GM18505 (cell line): ENCODE measurements around the gene MED13.
"Not testable (repeated sequence)": the region's sequence is repeated elsewhere in the genome, so short reads cannot be mapped to it uniquely, and the experiment has no call there.

ENCODE experiments used
- ATAC-seq: cut with Tn5 transposase; IDR thresholded peaks from one replicate; pipeline ENCODE4 v1.9.1; 2021; ENCODE audit not compliant: unreplicated experiment
- POLR2A ChIP-seq: IDR thresholded peaks from 4 replicates; pipeline ENCODE4 v1.6.1; 2011; ENCODE audit warnings: borderline replicate concordance; ENCODE audit not compliant: insufficient read depth, insufficient read length; ENCODE audit errors: extremely low read depth

The MED13 gene

GRCh38 chr17:62030264-62030663 lies 34.8 kb downstream of the MED13 start:
- TF ChIP-seq POLR2A = no peak

DNA sequence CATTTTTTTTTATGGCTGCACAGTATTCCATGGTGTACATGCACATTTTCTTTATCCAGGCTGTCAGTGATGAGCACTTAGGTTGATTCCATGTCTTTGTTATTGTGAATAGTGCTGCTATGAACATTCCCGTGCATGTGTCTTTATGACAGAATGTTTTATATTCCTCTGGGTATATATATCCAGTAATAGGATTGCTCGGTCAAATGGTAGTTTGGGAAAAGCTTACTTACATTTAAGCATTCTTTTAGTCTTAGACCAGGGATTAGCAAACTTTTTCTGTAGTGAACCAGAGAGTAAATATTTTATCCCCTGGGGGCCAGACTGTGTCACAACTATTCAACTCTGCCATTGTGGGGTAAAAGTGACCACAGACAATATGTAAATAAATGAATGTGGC lies 40.2 kb downstream of the MED13 start:
- no peak for ATAC-seq
- TF ChIP-seq POLR2A = no peak

More at GRCh38 chr17:62030264-62030663, 34.8 kb downstream of the MED13 start:
- ATAC-seq = no peak

DNA sequence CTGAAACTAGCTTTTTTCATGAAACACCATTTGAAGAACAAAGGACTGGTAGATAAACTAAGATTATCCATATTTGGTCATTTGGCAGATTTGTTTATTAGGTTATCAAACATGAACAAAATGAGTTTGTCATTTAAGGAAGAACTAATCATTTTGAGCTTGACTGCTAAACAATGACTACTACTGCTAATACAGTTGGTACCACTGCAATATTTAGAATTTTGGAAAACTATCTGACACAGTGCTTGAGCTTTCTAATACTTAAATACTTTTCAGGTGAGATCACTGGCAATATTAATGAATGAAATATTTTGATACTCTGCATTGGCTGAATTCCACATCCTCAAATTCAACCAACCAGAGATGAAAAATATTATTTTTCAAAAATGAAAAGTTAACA lies 47.2 kb downstream of the MED13 start:
- no peak for TF ChIP-seq POLR2A
- ATAC-seq = no peak

DNA sequence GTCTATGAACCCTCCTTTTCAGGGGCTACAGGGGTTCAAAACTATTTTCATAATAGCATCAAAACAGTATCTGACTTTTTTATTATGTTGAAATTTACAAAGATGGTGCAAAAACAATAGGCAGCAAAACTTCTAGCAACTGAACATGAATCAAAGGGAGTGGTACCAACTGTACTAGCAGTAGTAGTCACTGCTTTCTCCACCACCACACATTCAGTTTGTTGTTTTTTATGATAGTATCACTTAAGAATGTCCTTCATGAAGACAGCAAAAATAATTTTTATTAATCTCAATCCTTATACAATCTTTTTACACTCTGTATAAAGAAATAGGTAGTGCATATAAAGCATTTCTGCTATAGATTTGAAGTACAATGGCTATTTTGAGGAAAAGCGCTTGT lies 47.6 kb downstream of the MED13 start:
- TF ChIP-seq POLR2A = no peak
- ATAC-seq = no peak

GRCh38 chr17:62014526-62014925 lies 50.6 kb downstream of the MED13 start:
- ATAC-seq = no peak
- no peak for TF ChIP-seq POLR2A

DNA sequence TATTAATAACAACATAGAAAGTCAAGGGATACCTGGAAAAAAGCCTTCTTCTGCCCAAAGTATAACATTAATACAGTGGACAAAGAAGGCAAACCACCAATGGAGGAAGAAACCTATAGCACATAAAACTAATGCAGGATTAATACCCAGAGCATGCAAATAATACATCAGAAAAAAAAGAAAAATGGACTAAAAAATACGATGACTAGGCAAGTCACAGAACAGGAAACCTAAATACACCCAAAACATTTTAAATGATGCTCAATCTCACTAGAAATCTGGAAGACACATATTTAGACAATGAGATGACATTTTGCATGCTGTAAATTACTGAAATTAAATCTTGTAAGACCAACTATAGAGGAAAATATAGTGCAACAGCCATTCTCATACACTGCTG lies 55.9 kb downstream of the MED13 start:
- ATAC-seq = no peak
- TF ChIP-seq POLR2A = no peak

GRCh38 chr17:62008294-62008693 lies 56.8 kb downstream of the MED13 start:
- no peak for ATAC-seq
- TF ChIP-seq POLR2A = no peak

DNA sequence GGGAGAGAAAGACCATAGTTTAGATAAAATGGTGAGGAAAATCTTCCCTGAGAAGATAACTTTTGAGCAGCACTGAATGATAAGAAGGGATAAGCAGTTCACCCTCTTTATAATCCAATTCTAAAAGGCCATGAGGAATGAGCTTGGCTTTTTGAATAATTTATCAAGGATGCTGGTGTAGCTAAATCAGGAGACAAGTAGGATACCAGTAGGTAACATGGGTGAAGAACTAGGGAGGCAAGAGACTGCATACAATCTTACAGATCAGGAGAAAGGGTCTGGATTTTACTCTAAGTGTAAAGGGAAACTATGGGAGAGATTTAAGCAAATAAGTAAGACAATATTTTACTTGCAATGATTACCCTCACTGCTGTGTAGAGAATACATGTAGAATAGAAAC lies 60.7 kb downstream of the MED13 start:
- TF ChIP-seq POLR2A = no peak
- ATAC-seq = no peak

GRCh38 chr17:62003141-62003540 lies 61.9 kb downstream of the MED13 start:
- not testable (repeated sequence) for ATAC-seq

DNA sequence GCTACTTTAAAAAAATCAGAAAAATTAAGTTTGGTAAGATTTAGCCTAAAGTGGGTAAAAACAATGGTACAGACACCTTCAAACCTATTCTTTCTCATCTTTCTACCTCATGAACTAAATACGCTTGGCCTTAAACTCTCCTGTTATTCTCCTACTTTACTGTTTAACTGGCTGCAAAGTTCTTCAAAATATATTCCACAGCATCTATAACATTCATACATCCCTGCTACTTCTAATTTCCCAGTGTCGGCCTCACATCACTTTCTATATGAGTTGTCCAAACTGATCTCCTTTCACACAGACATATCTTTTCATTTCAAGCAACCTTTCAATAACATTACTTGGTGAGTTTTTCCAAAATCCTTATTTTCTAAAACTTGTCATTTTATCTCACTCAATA lies 64.0 kb downstream of the MED13 start:
- TF ChIP-seq POLR2A = no peak
- ATAC-seq = no peak

- ATAC-seq = no peak
- no peak for TF ChIP-seq POLR2A
These were observed 64.9 kb downstream of the MED13 start for GRCh38 chr17:62000186-62000585.

DNA sequence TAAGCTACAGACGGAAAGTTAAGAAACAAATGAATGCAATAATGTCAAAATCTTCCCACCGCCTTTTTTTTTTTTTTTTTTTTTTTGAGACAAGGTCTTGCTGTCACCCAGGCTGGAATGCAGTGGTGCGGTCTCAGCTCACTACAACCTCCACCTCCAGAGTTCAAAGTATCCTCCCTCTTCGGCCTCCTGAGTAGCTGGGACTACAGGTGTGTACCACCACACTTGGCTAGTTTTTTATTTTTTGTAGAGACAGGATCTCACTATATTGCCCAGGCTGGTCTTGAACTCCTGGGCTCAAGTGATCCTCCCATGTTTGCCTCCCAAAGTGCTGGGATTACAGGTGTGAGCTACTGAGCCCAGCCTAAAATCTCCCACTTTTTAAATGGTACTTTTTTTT lies 66.5 kb downstream of the MED13 start:
- not testable (repeated sequence) for ATAC-seq

GRCh38 chr17:61997664-61998063 lies 67.4 kb downstream of the MED13 start:
- ATAC-seq = no peak
- TF ChIP-seq POLR2A = no peak

DNA sequence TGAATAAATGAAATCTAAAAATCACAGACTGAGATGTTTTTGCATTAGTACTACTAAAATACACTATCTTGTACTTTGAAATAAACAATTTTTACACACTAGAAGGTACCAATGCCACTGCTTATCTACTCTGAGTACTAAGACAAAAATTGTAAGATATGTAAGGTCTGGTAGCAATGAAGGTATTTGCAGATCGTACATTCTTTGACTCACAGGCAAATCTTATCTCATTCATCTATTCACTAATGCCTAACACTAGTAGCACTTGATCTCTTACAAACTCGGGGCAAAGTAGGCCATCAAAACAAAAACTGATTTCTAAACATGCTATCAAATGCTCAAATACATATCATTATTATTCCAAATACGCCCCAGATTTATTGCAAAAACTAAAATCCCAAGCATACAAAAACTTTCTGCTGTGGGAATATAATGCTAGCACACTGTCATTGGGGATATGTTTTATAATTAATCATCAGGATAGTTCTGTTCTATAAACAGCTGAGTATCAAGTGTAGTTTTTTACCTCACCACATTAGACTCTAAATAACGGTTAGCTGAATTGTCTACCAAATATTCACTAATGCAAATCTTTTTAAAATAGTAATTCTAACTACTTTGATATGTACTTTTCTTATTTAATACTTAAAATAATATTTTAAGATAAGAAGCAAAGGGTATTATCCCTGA lies 68.0 kb downstream of the MED13 start:
- TF ChIP-seq POLR2A = no peak
- ATAC-seq = no peak

DNA sequence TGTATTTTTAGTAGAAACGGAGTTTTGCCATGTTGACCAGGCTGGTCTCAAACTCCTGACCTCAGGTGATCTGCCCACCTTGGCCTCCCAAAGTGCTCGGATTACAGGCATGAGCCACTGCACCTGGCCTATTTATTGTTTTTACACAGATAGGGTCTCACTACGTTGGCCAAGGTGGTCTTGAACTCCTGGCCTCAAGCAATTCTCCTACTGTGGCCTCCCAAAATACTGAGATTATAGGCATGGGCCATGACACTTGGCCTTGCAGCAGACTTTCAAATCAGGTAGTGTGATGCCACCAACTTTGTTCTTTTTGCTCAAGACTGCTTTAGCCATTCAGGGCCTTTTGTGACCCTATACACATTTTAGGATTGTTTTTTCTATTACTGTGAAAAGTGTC lies 75.6 kb downstream of the MED13 start:
- no peak for TF ChIP-seq POLR2A
- no peak for ATAC-seq
